ENCODE results near the gene G6PC3.
"Not testable (repeated sequence)": the region's sequence is repeated elsewhere in the genome, so short reads cannot be mapped to it uniquely, and the experiment has no call there.

G6PC3 gene

DNA sequence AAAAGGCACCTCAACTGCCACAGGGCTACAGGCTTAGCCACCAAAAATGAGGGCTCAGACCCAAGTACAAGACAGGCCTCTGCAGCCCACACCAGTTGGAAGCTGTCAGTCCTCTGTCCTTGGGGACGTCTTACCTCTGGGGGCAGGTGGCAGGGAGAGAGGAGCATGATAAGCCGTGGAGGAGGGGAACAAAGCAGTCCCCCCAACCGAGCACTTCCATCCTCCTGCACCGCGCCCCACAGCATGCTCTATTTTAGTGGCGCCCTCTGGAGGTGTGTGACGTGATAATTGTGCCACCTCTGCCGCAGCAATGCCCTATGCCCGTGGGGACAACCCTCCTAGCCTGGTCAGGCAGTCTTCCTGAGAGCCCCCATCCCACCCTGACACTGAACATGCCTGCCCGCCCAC is 13.6 kb downstream of the G6PC3 start:
- DNase-seq (ENCODE audit: low read depth), result peak; percentile 34

DNA sequence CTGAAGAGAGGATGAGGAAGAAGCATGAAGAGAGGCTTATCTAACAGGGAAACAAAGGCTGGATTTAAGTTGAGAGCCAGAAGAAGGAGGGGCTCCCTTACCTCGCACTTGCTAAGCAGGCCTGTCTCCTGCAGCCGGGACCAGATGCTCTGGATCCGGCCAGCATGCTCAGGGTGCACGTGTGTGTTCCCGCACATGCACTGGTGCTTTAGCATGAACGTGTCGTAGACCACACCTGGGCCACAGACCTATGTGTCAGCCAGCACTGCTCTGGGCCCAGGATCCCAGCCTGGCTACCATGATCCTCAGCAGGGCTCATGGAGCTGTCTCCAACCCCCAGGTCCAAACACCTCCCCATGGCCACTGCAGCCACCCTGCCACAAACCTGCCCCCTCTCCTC is 14.4 kb downstream of the G6PC3 start:
- no peak for DNase-seq (ENCODE audit: low read depth)

DNA sequence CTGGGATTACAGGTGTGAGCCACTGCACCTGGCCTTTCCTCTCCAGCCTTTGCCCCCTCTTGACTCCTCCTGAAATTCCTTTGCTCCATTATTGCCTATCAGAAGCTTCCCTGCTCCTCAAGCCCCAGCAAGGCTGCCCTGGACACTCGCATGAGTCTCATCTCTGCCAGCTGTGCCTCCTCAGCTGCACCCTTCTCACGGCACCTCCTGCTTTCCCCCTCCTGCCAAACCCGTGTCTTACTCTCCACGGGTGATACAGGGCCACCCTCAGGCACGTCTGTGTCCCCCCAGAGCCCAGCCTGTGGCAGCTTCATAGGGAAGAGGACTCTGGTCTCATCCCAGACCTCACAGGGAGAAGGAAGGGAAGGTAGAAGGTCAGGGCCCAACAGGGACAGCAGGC is 15.4 kb downstream of the G6PC3 start:
- DNase-seq (ENCODE audit: low read depth), result no peak

DNA sequence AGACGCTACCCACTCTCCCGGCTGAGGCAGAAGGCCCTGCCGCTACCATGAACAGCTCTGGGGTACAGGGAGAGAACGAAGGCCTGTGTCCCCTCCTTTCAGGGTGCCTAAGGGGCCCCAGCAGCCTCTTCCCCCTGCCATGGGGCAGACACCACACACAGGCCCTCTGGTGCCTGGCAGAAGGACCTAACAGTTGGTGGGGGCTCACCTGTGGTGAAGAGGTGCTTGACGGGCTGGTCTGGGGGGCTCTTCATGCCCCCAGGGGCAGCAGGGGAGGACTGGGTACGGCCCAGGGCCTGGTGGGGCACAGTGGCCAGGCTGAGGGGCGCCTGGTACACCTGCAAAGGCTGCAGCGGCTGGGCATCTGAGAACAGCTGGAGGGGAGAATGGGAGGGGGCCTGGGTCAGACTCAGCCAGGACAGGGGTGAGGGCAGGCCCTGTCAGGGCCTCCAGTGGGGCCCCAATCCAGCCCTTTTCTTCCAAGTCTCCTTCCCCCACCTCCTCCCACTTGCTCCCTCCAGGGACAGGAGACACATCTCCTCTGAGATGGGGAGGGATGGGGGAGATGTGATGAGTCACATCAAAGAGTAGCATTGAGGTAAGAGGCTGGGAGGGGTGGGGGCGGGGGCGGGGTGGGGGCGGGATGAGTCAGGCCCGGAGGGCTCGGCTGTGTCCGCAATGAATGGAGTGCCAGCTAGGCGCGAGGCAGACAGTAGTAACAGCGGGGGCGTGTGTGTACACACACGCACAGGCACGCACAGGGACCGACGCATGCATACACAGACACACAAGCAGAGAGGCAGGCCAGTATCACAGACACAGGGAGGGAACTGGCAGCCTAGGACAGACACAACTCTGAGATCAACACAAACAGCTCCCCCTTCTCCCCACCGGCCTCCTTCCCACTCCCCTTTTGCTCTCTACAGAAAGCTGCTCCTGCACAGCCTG is 16.1 kb downstream of the G6PC3 start:
- DNase-seq (ENCODE audit: low read depth), result peak; percentile 47

DNA sequence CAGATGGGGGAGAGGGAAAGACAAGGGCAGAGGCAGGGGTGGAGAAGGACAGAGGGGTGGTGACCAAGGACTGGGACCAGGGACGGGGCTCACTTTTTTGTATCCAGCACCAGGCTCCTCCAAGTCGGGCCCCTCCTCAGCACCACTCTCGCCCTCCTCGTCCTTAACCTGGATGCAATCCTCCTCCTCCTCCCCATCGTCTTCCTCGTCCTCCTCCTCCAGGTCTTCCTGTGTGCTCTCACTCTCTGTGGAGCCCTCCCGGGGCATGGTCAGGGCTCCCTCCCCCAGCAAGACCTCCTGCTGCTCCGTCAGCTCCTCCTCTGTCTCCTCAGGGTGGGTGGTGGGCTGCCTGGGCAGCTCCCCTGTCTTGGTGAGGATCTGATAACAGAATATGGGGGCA is 16.8 kb downstream of the G6PC3 start:
- DNase-seq (ENCODE audit: low read depth), result no peak

DNA sequence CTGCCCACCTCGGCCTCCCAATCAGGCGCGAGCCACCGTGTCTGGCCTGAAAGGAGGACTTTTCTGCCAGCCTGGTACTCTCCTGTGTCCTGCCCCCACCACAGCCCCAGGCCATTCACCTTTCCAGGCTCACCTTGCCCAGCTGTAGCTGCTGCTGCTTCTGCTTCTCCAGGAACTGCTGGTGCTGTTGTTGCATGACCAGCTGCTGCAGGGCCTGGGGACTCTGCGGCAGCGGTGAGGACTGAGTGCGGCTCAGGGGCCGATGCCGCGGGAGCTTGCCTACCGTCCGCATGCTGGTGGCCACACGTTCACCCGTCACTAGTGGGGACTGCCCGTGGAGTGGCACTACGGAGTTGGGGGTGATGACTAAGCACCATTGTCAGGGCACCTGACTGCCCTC is 17.7 kb downstream of the G6PC3 start:
- no peak for DNase-seq (ENCODE audit: low read depth)

DNA sequence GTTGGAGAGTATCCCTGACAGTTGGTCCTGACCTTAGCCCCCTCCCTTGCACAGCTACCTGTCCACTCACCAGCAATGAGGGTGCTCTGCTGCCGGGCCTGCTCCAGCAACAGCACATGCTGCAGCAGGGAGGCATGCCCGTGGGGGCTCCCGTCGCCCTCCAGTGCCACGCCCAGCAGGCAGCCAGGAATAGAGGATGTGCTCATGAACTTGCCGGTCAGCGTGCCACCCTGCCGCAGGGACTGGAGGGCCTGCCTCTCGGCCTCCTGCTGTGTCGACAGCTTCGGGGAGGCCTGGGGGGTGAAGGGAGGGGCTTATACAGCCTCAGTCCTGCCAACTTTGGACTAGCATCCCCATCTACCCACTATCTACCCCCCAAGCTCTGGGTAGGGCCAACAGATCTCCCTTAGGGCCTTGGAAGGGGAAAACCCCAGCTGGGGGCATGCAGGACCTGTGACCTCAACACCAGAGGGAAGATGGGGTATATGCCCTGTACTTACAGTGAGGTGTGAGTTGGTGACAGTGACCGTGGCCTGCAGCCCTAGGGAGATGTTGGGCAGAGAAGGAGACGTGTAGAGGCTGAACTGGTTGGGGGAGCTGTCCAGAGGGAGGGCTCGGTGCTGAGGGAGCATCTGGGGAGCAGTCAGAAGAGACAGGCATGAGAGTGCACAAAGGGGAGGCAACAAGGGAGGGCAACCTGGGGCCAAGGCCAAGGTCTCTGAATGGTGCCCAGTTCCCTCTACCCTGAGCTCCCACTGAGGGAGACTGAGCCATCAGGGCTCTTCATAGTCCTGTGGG is 20.9 kb downstream of the G6PC3 start:
- DNase-seq (ENCODE audit: low read depth), result no peak

DNA sequence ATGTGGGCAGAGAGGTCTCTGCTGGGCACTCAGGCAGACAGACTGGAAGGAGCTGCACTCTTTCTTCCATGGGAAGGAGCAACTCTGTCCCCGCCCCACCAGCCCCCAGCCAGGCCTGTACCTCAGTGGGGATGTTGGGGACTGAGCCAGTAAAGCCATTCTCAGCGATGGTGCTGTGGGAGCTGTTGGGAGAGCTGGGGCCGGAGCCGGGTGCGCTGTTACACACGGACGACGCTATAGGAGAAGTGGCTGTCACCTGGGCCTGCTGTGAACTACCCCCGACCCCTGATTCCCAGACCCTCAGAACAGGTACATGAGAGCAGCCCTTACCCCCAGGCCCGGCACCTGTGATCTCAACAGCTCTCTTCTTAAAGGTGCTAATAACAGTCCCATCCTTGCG is 21.5 kb downstream of the G6PC3 start:
- no peak for DNase-seq (ENCODE audit: low read depth)

DNA sequence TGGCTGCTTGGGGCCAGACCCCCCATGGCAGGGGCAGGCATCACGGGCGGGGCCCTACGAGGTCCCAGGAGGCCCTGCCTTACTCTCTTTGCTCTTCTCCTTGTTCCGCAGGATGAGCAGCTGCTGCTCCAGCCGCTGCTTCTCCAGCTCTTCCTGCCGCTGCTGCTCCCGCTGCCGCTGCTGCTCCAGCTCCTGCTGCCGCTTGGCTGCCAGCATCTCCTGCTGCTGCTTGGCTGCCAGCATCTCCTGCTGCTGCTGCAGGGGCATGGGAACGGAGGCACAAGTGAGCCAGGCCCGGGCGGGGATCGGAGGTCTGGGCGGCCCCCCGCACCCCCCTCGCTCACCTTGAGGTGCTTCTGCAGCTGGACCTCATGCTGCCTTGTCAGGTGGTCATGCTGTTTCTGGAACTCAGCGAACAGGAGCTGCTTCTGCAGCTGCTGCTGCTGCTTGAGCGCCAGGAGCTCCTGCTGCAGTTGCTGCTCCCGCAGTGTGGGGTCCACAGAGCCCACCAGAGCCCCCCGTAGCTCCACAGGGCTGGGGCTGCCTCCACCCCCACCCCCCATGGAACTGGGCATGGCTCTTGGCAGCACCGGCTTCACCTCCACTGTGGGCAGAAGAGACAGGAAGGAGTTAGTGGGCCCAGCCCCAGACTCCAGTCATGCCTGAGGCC is 22.8 kb downstream of the G6PC3 start:
- DNase-seq (ENCODE audit: low read depth), result no peak

DNA sequence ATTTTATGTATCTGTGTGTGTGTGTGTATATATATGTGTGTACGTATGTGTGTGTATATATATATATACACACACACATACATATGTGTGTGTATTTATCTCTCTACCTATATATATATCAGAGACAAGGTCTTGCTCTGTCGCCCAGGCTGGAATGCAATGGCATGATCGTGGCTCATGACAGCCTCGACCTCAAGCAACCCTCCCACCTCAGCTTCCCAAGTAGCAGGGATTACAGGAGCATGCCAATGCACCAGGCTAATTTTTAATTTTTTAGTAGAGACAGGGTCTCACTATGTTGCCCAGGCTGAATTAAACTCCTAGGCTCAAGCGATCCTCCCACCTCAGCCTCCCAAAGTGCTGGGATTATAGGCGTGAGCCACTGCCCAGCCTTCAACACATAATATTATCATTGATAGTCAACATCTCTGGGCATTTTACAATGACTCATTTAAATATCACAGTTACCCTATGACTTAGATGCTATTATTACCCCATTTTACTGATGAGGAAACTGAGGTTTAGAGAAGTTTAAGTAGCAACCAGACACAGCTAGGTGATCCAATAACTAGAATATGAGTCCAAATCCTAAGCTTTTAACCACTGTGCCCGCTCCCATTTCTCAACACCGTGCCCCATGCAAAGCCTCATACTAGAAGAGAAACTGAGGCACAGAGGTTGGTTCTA is 24.3 kb downstream of the G6PC3 start:
- no peak for DNase-seq (ENCODE audit: low read depth)

DNA sequence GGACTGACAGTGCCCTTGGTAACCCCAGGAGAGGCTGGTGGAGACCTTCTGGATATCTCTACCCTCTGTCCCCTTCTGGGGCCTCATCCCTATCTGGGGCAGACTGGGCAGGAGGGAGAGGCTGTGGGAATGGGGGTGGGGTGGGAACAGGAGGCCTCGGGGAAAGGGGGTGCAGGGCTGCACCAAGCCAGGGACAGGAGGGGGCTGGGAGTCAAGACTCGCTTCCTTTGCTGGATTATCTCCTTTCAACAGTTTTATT is 24.8 kb downstream of the G6PC3 start:
- no peak for DNase-seq (ENCODE audit: low read depth)

DNA sequence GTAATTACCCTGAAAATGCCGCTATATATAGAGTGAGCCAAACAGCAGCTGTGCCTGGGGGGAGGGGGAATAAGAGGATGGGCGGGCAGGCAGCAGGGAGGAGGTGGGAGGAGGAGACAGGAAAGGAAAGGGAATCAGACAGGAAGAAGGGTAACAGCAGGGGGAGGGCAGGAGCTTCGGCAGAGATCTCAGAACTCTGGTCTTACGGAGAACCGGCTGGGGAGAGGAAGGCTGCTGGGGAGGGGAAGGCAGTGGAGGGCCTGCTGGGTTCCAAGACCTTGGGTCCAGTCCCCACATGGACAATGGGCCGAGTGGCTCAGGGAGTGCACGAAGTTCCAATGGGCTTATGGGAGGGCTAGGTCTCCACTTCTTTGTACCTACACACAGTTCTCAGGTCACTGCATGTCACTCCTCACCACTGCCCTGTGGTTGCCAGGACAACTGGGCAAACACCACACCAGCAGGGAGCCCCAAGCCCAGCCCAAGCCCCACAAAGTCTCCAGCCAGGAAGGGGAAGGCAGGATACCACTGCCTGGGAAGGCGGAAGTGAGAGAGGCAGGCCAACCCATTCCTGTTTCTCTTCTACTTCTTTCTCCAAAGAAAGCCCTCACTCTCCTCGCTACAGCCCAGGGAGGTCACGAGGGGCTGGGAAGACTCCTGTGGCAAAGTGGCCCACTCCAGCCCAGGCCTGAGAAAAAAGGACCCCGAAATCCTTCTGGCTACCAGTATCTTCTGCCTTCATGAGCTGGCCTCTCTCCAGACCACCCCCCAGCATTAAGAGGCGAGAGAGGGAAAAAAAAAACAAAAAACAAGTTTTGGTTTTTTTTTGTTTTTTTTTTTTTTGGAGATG is 25.3 kb downstream of the G6PC3 start:
- no peak for DNase-seq (ENCODE audit: low read depth)

DNA sequence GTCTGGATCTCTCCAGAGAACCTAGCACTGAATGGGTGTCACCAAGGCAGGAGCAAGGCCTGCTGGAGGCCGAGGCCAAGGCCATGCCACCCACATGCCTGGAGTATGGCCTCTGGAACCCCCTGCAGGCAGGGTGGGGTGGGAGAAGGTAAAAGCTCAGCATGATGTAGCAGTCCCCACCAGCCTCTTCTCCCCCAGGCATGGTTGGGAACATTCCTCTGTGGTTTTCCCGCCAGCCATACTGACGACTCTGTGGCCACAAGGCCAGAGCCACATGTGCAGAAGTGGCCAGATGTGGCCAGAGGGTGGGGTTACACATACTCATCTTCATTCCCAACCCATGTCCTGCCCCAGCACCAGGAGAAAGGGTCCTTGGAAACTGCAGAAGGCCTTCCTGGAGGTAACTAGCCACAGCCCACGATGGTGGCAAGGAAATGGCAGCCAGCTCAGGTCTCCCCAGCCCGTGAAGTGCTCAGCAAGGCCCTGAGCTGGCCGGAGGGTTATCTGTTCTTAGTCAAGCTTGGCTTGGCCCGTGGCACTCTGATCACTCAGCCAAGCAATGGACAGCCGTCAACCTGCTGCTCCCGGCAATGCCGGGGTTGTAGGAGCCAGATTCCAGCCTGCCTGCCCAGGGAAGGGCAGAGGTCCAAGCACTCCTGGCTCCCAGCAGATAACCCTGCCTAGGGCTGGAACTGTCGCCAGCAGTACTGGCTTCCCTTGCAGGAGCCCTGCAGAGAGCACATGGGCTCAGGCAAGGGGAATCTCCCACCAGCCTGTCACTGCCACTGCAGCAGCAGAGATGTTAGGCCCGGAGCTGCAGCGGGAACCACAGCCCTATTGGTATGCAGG is 26.8 kb downstream of the G6PC3 start:
- DNase-seq (ENCODE audit: low read depth), result no peak

DNA sequence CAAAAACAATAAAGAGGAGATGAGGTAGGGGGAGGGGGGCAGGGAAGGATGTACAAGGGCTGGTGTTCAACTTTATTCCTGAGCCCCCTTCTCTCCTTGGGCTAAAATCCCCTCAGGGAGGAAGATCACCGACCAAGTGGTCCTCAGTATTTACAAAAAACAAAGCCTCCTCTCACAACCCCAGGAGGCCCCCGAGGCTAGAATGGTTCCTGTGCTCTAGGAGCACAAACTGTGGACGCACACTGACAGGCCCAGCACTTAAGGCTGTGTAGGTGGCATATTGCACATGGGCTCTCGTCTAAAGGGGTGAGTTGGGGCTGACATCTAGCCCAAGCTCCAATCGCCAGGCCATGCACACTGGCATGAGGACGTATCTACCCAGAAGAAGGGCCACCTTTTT is 31.3 kb downstream of the G6PC3 start:
- not testable (repeated sequence) for DNase-seq (ENCODE audit: low read depth)

DNA sequence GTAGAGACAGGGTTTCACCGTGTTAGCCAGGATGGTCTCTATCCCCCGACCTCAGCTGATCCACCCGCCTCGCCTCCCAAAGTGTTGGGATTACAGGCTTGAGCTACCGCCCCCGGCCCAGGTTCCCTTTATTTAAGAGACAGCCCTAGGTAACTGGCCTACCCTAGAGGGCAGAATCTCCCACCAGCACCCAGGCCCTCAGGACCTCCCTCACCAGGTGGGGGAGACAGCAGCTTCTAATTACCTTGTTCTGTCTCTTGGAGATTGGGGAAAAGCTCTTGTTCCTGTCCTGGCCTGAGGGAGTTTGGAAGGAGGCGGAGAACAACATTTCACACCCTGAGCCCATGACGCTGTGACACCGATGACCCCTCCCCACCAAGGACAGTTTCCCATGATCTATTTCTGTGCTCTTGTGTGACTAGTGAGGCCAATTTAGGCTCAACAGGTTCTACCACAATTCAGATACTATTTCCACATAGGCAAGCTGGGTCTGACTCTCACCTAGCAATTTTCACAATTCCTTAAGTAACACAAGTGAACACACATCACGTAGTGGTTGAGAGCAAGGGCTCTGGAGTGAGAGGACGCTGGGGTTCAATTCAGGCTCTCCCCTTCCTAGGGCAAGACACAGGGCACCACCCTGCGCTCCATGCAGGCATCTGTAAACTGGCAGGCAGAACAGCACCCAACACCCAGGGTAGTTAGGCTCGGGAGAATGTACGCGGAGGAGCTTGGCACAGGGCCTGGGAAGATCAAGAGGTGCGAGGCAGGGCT is 32.5 kb downstream of the G6PC3 start:
- no peak for DNase-seq (ENCODE audit: low read depth)

DNA sequence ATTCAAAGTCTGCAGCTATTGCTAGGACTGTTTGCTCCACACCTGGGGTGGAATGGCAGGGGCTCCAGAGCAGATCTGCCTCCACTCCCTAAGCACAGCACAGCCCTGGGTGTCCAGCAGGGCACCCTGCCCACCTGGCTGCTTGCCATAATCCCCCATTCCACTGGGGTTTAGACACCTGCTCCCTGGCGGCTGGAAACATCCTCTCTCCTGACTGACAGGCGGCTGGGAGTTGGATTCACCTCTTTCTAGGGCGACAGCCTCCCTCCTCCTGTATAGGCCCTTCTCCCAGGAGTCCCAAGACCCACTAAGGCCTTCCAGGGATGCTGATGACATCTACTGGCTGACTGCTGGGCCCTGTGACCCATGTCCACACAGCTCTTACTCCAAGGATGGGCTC is 34.9 kb downstream of the G6PC3 start:
- DNase-seq (ENCODE audit: low read depth), result no peak

DNA sequence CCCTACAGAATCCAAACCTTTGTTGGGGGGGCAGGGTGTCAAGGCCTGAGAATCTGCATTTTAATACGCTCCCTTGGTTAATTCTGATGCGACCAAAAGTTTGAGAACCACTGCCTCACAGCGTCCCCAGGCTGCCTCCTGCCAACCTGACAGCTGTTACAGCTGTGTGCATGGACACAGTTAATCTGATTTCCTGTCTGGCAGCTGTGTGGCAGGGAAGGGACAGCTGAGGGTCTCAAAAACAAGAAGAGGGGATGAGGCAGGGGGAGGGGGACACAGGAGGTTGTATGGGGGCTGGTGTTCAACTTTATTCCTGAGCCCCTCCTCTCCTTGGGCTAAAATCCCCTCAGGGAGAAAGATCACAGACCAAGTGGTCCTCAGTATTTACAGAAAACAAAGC is 35.4 kb downstream of the G6PC3 start:
- no peak for DNase-seq (ENCODE audit: low read depth)

DNA sequence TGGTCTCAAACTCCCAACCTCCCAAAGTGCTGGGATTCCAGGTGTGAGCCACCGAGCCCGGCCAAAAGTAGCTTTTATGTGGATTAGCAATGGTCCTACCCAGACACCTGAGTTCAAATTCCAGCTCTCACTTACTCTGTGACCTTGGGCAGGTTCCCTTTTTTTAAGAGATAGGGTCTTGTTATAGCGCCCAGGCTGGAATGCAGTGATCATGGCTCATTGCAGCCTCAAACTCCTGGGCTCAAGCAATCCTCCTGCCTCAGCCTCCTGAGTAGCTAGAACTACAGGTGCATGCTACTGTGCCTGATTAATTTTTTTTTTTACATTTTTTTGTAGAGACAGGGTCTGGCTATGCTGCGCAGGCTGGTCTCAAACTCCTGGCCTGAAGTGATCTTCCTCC is 36.3 kb downstream of the G6PC3 start:
- no peak for DNase-seq (ENCODE audit: low read depth)

DNA sequence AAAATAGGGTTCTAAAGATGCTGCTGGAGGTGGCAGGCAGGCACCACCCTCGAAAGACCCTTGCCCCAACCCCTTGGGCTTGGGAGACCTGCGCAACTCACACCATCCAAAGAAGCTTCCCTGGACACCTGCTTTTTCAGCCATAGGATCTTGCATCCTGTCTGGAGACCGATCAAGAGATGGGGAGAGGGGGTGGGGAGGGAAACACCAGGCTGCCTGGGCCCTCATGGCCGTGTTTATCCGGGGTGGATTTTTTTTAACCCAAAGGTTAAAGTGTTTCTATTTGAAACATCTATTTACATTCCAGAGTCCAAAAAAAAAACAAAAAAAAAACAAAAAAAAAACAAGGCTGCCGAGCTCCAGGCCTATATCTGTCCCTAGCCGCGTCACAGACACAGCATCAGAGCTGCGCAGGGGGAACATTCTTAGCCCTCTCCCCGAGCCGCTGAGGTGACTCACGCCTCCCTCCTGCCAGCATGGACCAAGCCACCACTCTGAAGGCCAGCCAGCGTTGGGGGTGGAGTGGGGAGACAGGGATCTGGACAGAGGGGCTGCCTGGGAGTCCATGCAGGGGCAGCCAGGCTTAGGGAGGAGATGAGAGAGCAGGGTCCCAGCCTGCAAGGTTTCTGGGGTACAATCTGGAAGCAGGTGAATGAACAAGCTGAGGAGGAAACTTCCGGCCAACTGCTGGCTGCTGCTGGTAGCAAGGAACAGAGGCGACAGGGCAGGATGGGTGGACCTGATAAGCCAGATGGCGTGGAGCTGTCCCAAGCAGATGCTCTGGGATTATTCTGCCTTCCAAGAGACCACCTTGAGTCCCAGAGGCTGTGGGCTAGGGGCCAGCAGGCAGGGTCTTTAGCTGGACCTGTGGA is 38.1 kb downstream of the G6PC3 start:
- no peak for DNase-seq (ENCODE audit: low read depth)

Measured in activated T-cell treated with anti-CD3 and anti-CD28 coated beads for 48 hours (primary cell).